ENCODE data around the gene UNK. TPM values are rescaled to one million over a fixed set of nuclear protein-coding genes. Genes with fewer than 3 reads are reported as not detected.
"Not testable (repeated sequence)": the region's sequence is repeated elsewhere in the genome, so short reads cannot be mapped to it uniquely, and the experiment has no call there.

The UNK gene
- total and polyA plus RNA-seq, 2 donors (not counting 1 experiment from before 2014, with no cell fraction given): 15.0 to 15.2 TPM

DNA sequence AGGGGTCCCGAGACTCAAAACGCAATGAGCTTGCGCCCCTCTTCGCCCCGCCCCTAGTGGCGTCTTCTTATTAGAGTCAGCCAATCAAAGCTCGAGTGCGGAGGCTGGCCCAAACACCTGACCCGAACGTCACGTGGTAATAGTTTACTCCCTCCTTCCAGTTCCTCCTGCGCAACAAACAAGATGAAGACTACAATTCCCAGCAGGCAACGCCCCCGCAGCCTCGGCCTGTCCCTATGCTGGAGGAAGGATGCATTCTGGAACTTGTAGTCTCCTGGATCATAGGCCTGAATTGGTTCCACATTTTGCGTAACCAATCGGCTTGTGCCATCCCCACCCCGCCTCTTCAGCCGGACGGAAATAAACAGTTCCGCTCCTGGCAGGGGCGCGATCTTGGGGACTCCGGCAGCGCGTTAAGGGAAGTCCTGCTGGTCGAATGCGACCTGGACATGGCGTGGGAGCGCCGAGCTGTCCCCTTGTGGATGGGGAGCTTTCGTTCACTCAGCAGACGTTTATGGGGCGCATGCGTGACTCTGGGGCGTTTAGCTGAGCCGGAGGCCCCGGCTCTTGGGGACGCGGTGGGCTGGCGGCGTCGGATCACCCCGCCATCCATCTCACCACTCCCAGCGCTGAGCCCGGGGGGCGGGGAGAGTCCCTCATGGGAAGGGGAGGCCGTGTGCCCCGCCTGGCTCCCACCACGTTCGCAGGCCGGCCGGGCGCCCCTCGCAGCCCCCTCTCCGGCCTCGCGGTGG is 70.9 kb downstream of the UNK start, which contains the start of gene WBP2:
Gene WBP2, minus strand, starts transcription at position 26 of the 752 bp plus-strand sequence. CDS start 38 bp downstream, outside the sequence.
- H2AFZ ChIP-seq (ENCODE audit: low read length): peak within 1 kb of the TSS; percentile 85
- no peak for TF ChIP-seq EZH2 (IDR thresholded peaks at IDR 0.05; ENCODE audit: low read length, missing control alignments)
- TF ChIP-seq, protein P1, sequence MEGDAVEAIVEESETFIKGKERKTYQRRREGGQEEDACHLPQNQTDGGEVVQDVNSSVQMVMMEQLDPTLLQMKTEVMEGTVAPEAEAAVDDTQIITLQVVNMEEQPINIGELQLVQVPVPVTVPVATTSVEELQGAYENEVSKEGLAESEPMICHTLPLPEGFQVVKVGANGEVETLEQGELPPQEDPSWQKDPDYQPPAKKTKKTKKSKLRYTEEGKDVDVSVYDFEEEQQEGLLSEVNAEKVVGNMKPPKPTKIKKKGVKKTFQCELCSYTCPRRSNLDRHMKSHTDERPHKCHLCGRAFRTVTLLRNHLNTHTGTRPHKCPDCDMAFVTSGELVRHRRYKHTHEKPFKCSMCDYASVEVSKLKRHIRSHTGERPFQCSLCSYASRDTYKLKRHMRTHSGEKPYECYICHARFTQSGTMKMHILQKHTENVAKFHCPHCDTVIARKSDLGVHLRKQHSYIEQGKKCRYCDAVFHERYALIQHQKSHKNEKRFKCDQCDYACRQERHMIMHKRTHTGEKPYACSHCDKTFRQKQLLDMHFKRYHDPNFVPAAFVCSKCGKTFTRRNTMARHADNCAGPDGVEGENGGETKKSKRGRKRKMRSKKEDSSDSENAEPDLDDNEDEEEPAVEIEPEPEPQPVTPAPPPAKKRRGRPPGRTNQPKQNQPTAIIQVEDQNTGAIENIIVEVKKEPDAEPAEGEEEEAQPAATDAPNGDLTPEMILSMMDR (conservative IDR thresholded peaks at IDR 0.05 in 1 of 2, IDR thresholded peaks at IDR 0.05 in 1 of 2; ENCODE audit: low read depth in 1 of 2, low read length in 2 of 2): peak; percentile 9 to 37
- peak within 1 kb of the TSS; percentile 92 for H3K27ac ChIP-seq (ENCODE audit: insufficient read depth, low read length)
- H3K4me1 ChIP-seq (ENCODE audit: control insufficient read depth, extremely low read depth, insufficient read depth, low read length): peaks cover 9% of the 10 kb centered on the region
- no peaks in the 10 kb centered on the region for H3K27me3 ChIP-seq (ENCODE audit: control insufficient read depth, insufficient read depth, low read length)
- no peaks in the 10 kb centered on the region for H3K36me3 ChIP-seq (ENCODE audit: control insufficient read depth, insufficient read depth, low read length)
- peaks cover 5% of the 10 kb centered on the region for H3K79me2 ChIP-seq (ENCODE audit: control insufficient read depth, insufficient read depth, low read length)
- peak within 1 kb of the TSS; percentile 100 for H3K4me2 ChIP-seq (ENCODE audit: extremely low read depth, insufficient read depth, low read length)
- DNase-seq (ENCODE audit: low read depth in 2 of 2): peak; percentile 100
- no peaks in the 10 kb centered on the region for H4K20me1 ChIP-seq (ENCODE audit: control insufficient read depth, extremely low read depth, insufficient read depth, low read length)
- peak within 1 kb of the TSS; percentile 84 for H3K9ac ChIP-seq (ENCODE audit: insufficient read depth, low read length)
- peak within 1 kb of the TSS; percentile 75 to 96 (median 88) for H3K4me3 ChIP-seq (replicated peaks in 1 of 4; ENCODE audit: control extremely low read depth in 1 of 4, insufficient read depth in 1 of 4, low read depth in 3 of 4, low read length in 4 of 4)
- no peaks in the 10 kb centered on the region for H3K9me3 ChIP-seq (ENCODE audit: control insufficient read depth, insufficient read depth, low read depth, low read length)

DNA sequence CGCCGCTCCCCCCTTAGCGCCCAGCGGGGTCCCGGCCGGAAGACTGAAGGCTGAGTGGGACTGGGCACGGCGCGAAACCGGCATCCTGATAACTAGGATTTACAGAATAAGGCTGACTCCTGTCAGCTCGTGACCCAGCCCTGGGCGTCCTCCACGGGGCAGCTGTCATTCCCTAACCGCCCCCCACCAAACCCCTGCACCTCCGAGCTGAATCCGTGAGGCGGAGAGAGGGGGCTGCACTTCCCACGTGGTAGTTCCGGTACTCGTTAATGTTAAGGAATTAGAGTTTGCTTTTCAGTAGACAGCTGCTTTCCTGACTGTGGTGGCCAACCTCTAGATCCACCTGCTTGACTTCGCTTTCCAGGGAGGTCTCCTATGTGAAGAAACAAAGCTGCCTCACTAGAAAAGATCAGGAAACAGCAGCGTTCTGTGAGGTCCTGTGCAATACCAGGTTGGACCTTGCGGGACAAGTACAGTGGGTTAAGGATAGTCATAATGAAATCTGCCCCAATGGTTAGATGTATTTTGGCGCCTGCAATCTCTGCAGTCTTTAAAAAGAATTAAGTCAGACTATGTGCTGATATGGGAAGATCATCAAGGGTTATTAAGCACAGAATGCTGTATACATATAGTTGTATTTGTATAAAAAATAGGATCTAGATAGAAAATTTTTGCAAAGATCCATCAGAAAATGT is 71.6 kb downstream of the UNK start:
- no peaks in the 10 kb centered on the region for H3K27me3 ChIP-seq (ENCODE audit: control insufficient read depth, insufficient read depth, low read length)
- H3K79me2 ChIP-seq (ENCODE audit: control insufficient read depth, insufficient read depth, low read length): peaks cover 5% of the 10 kb centered on the region
- peak overlapping the region; percentile 71 for H2AFZ ChIP-seq (ENCODE audit: low read length)
- H3K36me3 ChIP-seq (ENCODE audit: control insufficient read depth, insufficient read depth, low read length): no peaks in the 10 kb centered on the region
- peak overlapping the region; percentile 71 to 96 (median 80) for H3K4me3 ChIP-seq (replicated peaks in 1 of 4; ENCODE audit: control extremely low read depth in 1 of 4, insufficient read depth in 1 of 4, low read depth in 3 of 4, low read length in 4 of 4)
- TF ChIP-seq, protein P1 (conservative IDR thresholded peaks at IDR 0.05 in 1 of 2, IDR thresholded peaks at IDR 0.05 in 1 of 2; ENCODE audit: low read depth in 1 of 2, low read length in 2 of 2): no peak
- no peak for TF ChIP-seq EZH2 (IDR thresholded peaks at IDR 0.05; ENCODE audit: low read length, missing control alignments)
- peak overlapping the region; percentile 100 for H3K4me2 ChIP-seq (ENCODE audit: extremely low read depth, insufficient read depth, low read length)
- peak overlapping the region; percentile 84 for H3K9ac ChIP-seq (ENCODE audit: insufficient read depth, low read length)
- no peak for DNase-seq (ENCODE audit: low read depth in 2 of 2)
- no peaks in the 10 kb centered on the region for H3K9me3 ChIP-seq (ENCODE audit: control insufficient read depth, insufficient read depth, low read depth, low read length)
- H4K20me1 ChIP-seq (ENCODE audit: control insufficient read depth, extremely low read depth, insufficient read depth, low read length): no peaks in the 10 kb centered on the region
- H3K4me1 ChIP-seq (ENCODE audit: control insufficient read depth, extremely low read depth, insufficient read depth, low read length): peaks cover 9% of the 10 kb centered on the region
- H3K27ac ChIP-seq (ENCODE audit: insufficient read depth, low read length): peak overlapping the region; percentile 92

DNA sequence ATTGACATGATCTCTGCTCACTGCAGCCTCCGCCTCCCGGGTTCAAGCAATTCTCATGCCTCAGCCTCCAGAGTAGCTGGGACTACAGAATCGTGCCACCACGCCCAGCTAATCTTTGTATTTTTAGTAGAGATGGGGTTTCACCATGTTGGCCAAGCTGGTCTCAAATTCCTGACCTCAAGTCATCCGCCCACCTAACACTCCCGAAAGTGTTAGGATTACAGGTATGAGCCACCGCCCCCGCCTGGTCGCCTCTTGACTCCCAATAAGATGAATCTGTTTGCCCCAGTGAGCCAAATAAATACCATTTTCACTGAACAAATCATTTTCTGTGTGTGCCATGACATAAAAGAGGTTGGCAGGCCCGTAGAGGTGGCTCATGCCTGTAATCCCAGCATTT is 74.8 kb downstream of the UNK start:
- H3K9ac ChIP-seq (ENCODE audit: insufficient read depth, low read length); H3K27ac ChIP-seq (ENCODE audit: insufficient read depth, low read length); H2AFZ ChIP-seq (ENCODE audit: low read length); H4K20me1 ChIP-seq (ENCODE audit: control insufficient read depth, extremely low read depth, insufficient read depth, low read length); H3K4me1 ChIP-seq (ENCODE audit: control insufficient read depth, extremely low read depth, insufficient read depth, low read length); H3K4me3 ChIP-seq (replicated peaks in 1 of 4; ENCODE audit: control extremely low read depth in 1 of 4, insufficient read depth in 1 of 4, low read depth in 3 of 4, low read length in 4 of 4); H3K9me3 ChIP-seq (ENCODE audit: control insufficient read depth, insufficient read depth, low read depth, low read length); H3K79me2 ChIP-seq (ENCODE audit: control insufficient read depth, insufficient read depth, low read length); DNase-seq (ENCODE audit: low read depth in 2 of 2); H3K36me3 ChIP-seq (ENCODE audit: control insufficient read depth, insufficient read depth, low read length); H3K27me3 ChIP-seq (ENCODE audit: control insufficient read depth, insufficient read depth, low read length); H3K4me2 ChIP-seq (ENCODE audit: extremely low read depth, insufficient read depth, low read length): not testable (repeated sequence)
